Ishikawa (cell line): Measurements from ENCODE around the gene FBXO41.

Experiments
- CEBPB ChIP-seq: IDR thresholded peaks from 2 replicates; pipeline ENCODE4 v1.6.1; 2012
- CREB1 ChIP-seq: IDR thresholded peaks from 2 replicates; pipeline ENCODE4 v1.6.1; 2012; ENCODE audit warnings: low read depth
- EGR1 ChIP-seq: IDR thresholded peaks from 2 replicates; pipeline ENCODE4 v1.6.1; 2012
- EP300 ChIP-seq: IDR thresholded peaks from 2 replicates; pipeline ENCODE4 v1.6.1; 2012; ENCODE audit warnings: borderline replicate concordance
- FOXM1 ChIP-seq: IDR thresholded peaks from 2 replicates; pipeline ENCODE4 v1.6.1; 2012; ENCODE audit warnings: low read depth, borderline replicate concordance
- NFIC ChIP-seq: IDR thresholded peaks from 2 replicates; pipeline ENCODE4 v1.6.1; 2012
- RAD21 ChIP-seq: IDR thresholded peaks from 2 replicates; pipeline ENCODE4 v1.6.1; 2012; ENCODE audit warnings: low read depth
- TAF1 ChIP-seq: IDR thresholded peaks from 2 replicates; pipeline ENCODE4 v1.6.1; 2012; ENCODE audit warnings: low read depth, mild to moderate bottlenecking
- TCF12 ChIP-seq: IDR thresholded peaks from 2 replicates; pipeline ENCODE4 v1.6.1; 2012; ENCODE audit warnings: low read depth
- TEAD4 ChIP-seq: IDR thresholded peaks from 2 replicates; pipeline ENCODE4 v1.6.1; 2012
- YY1 ChIP-seq: IDR thresholded peaks from 2 replicates; pipeline ENCODE4 v1.6.1; 2012; ENCODE audit warnings: low read depth
- ZBTB7A ChIP-seq: IDR thresholded peaks from 2 replicates; pipeline ENCODE4 v1.6.1; 2012; ENCODE audit warnings: low read depth
- TF ChIP-seq, protein P1 (sequence below): IDR thresholded peaks from 2 replicates; pipeline ENCODE4 v1.6.1; 2012; ENCODE audit warnings: low read depth, mild to moderate bottlenecking
- TF ChIP-seq, protein P2 (sequence below): IDR thresholded peaks from 2 replicates; pipeline ENCODE4 v1.6.1; 2012
- TF ChIP-seq, protein P3 (sequence below): IDR thresholded peaks from 2 replicates; pipeline ENCODE4 v1.6.1; 2012

Gene FBXO41

DNA sequence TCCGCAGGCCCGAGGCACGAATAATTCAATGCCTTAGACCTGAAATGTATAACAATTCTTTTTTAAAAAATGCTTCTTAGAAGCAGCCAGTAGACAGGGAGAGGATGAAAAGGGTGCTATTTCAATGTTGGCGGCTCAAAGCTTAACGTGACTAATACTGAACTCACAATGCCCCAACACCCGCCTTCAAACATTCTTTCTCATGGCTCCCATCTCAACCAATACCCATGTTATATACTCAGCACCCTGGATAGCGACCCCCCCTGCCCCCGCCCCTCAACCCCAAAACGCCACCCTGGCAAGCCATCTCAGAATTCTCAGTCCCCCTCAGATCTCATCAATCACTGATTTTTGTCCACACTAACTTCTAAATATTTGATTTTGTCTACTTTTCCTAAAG is 4.4 kb downstream of the FBXO41 start:
- no peak for TF ChIP-seq RAD21
- TF ChIP-seq, protein P1, sequence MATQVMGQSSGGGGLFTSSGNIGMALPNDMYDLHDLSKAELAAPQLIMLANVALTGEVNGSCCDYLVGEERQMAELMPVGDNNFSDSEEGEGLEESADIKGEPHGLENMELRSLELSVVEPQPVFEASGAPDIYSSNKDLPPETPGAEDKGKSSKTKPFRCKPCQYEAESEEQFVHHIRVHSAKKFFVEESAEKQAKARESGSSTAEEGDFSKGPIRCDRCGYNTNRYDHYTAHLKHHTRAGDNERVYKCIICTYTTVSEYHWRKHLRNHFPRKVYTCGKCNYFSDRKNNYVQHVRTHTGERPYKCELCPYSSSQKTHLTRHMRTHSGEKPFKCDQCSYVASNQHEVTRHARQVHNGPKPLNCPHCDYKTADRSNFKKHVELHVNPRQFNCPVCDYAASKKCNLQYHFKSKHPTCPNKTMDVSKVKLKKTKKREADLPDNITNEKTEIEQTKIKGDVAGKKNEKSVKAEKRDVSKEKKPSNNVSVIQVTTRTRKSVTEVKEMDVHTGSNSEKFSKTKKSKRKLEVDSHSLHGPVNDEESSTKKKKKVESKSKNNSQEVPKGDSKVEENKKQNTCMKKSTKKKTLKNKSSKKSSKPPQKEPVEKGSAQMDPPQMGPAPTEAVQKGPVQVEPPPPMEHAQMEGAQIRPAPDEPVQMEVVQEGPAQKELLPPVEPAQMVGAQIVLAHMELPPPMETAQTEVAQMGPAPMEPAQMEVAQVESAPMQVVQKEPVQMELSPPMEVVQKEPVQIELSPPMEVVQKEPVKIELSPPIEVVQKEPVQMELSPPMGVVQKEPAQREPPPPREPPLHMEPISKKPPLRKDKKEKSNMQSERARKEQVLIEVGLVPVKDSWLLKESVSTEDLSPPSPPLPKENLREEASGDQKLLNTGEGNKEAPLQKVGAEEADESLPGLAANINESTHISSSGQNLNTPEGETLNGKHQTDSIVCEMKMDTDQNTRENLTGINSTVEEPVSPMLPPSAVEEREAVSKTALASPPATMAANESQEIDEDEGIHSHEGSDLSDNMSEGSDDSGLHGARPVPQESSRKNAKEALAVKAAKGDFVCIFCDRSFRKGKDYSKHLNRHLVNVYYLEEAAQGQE: peak; percentile 78
- TF ChIP-seq, protein P2, sequence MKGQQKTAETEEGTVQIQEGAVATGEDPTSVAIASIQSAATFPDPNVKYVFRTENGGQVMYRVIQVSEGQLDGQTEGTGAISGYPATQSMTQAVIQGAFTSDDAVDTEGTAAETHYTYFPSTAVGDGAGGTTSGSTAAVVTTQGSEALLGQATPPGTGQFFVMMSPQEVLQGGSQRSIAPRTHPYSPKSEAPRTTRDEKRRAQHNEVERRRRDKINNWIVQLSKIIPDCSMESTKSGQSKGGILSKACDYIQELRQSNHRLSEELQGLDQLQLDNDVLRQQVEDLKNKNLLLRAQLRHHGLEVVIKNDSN: no peak

DNA sequence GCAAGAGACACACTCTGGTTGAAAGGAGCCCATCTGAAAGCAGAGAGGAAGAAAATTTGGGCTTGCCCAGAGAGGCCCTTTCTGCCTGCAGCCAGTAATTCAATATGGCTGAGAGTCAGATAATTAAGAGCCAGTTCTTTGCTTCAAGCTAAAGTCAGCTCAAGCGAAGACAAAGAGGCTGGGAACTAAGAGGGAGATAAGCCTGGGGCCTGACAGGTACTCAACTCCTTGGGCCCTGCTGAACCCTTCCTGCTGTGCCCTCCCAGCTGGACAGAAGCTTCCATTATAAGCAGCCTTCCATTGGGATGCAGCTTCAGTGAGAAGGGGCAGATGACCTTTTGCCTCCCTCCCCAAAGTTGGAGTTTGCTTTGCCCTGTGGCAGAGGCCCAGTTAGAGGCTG is 12.0 kb downstream of the FBXO41 start:
- no peak for TF ChIP-seq RAD21
- TF ChIP-seq TAF1: no peak
- TF ChIP-seq, protein P3, sequence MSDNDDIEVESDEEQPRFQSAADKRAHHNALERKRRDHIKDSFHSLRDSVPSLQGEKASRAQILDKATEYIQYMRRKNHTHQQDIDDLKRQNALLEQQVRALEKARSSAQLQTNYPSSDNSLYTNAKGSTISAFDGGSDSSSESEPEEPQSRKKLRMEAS: no peak
- TF ChIP-seq YY1: no peak
- no peak for TF ChIP-seq CEBPB
- TF ChIP-seq TEAD4: no peak
- no peak for TF ChIP-seq EP300
- TF ChIP-seq, protein P2: no peak
- TF ChIP-seq NFIC: no peak
- no peak for TF ChIP-seq ZBTB7A

DNA sequence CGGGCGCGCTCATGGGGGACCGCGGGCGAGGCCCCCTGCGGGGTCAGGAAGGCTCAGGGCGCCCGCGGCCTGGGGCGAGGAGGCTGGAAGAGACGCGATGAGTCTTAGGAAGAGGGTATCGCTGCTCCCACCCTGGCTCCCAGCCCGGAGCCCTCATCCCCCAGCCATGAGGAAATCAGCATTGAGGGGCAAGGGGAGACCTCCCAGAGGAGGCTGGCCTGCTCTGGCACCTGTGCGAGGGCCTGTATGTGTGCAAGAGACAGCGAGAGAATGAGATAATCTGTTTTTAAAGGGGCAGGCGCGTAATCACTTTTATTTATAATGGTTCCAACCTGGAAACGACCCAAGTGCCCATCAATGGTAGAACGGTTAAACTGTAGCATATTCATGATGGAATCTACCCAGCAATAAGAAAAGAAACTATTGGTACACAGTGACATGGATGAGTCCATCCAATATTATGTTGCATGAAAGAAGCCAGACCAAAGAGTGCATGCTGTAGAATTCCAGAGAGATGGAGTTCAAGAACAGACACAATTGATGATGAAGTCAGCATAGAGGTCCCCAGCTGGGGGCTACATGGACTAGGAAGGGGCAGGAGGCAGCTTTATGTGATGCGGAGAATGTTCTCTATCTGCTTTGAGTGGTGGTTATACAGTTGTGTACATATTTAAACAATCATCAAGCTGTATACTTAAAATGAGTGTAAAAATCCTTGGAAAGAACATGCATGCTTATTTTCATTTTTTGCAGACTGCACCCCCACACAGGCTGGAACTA is 14.4 kb downstream of the FBXO41 start:
- no peak for TF ChIP-seq ZBTB7A
- no peak for TF ChIP-seq TAF1
- TF ChIP-seq, protein P3: no peak
- no peak for TF ChIP-seq RAD21
- no peak for TF ChIP-seq TEAD4
- no peak for TF ChIP-seq EP300
- TF ChIP-seq EGR1: no peak
- TF ChIP-seq CREB1: no peak
- TF ChIP-seq FOXM1: no peak
- no peak for TF ChIP-seq TCF12
- TF ChIP-seq, protein P1: no peak
- no peak for TF ChIP-seq CEBPB
- no peak for TF ChIP-seq YY1

DNA sequence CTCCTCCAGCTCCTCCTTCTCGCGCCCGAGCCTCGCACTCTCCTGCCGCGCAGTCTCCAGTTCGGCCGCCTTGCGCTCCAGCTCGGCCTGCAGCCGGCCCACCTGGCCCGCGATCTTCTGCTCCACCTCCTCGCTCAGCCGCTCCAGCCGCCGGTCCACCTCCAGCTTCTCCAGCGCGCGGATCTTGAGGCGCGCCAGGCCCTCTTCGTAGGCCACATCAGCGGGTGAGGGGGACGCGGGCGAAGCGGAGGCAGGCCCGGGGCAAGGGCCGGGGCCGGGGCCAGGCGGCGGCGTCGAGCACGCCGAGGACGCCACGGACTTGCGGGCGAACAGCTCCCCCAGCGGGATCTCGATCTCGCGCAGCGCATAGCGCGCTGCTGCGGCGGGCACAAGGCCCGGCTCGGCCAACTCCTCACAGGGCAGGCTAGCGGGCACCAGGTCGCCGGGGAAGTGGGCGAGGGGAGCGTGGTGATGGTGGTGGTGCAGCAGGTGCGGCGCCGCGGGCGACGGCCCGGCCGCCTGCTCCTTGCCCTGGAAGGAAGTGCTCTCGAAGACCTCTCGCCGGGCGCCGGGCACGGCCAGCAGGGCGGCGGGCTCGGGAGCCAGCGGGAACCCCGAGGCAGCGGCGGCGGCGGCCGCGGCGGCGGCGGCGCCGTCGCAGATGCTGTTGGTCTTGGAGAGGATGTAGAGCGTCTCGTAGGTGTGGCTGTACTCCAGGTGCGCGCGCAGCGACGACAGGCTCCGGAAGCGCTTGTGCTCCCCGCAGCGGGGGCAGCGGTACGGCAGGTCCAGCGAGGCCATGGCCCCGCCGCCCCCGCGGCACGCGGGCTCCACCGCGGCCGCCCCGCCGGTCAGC is 15.2 kb downstream of the FBXO41 start:
- TF ChIP-seq CREB1 (no peak), EGR1 (peak; percentile 47; the same call in 1 of the 2 replicates)

DNA sequence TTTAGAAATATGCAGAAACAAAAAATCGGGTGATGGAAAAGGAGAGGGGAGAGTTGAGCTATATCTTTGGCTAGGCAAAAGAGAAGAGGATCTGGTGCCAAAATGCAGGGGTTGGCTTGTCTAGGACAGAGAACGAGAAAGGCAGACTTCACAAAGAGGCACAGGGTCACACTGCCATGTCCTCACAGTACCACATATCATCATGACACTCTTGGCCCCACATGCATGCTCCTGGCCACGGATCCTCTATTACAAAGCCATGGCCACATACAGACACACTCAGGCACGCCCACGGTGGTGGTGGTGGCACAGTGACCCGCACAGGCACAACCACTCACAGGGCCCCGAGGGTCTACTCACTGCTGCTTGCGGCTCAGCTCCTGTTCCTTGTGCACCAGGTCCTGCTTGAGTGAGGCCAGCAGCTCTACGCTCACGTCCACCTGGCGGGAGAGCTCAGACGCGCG is 15.9 kb downstream of the FBXO41 start:
- no peak for TF ChIP-seq TCF12
- no peak for TF ChIP-seq RAD21
- TF ChIP-seq CEBPB: no peak
- no peak for TF ChIP-seq EGR1
- TF ChIP-seq, protein P1: no peak
- TF ChIP-seq, protein P3: no peak
- no peak for TF ChIP-seq YY1
- no peak for TF ChIP-seq NFIC
- no peak for TF ChIP-seq ZBTB7A
- TF ChIP-seq FOXM1: no peak
- no peak for TF ChIP-seq TEAD4
- no peak for TF ChIP-seq CREB1
- TF ChIP-seq TAF1: no peak
- TF ChIP-seq, protein P2: no peak
- TF ChIP-seq EP300: no peak
